ENCODE results near the gene KCTD16. TPM values are rescaled to one million over a fixed set of nuclear protein-coding genes. Genes with fewer than 3 reads are reported as not detected.

Gene KCTD16
- total and polyA plus RNA-seq, 4 donors, result 0.13 to 3.3 (median 2.7) TPM; not detected in 1

DNA sequence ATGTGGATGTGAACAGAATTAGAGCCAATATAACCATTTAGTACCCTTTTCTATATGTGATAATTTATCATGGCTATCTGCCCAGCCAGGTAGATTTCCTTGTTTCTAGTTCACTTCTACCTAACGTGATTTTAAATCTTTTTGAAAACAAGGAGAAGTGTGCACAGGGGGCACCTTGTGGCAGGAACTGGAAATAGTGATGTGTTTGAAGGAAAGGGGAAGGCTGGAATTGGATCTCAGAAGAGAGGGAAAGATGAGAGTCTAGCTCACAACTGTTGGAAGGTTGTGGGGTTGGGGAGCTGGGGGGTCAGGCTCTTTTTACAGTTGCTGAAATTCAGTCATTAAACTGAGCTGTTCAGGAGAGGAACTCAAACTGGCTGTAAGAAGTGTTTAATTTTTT, 219.5 kb downstream of the KCTD16 start:
- H3K36me3 ChIP-seq (ENCODE audit: control insufficient read depth in 1 of 2, insufficient read depth in 2 of 2, low read length in 1 of 2), result no peaks in the 10 kb centered on the region
- intact Hi-C loops (cut with DNase I), result no loop called here
- ATAC-seq (ENCODE audit: low FRiP score), result no peak
- no peaks in the 10 kb centered on the region for H3K9me3 ChIP-seq (ENCODE audit: control insufficient read depth, low read length)
- no peak for DNase-seq
- no peak overlapping the region for H3K27ac ChIP-seq (ENCODE audit: low read depth in 1 of 2, low read length in 2 of 2)
- H3K4me3 ChIP-seq (ENCODE audit: low read length in 2 of 2), result no peak overlapping the region
- no peaks in the 10 kb centered on the region for H3K27me3 ChIP-seq (ENCODE audit: control insufficient read depth in 1 of 2, insufficient read depth in 2 of 2, low read length in 1 of 2)
- WGBS, 2 donors, result 0 to 4% methylated on average over 1 of the region's 1 CpG
- H3K4me1 ChIP-seq (ENCODE audit: control insufficient read depth in 1 of 2, insufficient read depth in 2 of 2, low read length in 2 of 2), result no peaks in the 10 kb centered on the region

DNA sequence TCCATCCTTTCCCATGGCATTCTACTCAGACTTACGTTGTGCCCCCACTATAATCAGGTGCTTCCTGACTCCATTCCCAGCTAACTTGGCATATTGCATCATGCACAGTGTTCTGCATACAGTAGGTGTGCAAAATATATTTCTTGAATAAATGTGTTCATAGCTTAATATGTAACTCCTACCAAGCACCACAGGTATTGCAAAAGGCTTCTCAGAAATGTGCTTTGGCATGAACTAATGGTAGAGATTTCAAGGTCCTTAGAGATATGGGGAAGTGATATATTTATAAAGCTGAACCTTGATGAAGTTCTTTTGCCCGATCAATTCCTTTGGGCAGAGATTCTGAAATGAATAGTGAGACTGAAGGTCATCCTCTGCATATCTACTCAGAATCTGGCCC, 220.4 kb downstream of the KCTD16 start:
- DNase-seq (no peak), ATAC-seq (ENCODE audit: low FRiP score) (no peak)
- Histone ChIP-seq H3K27me3 (ENCODE audit: control insufficient read depth in 1 of 2, insufficient read depth in 2 of 2, low read length in 1 of 2) (no peaks in the 10 kb centered on the region), H3K9me3 (ENCODE audit: control insufficient read depth, low read length) (no peaks in the 10 kb centered on the region), H3K4me1 (ENCODE audit: control insufficient read depth in 1 of 2, insufficient read depth in 2 of 2, low read length in 2 of 2) (no peaks in the 10 kb centered on the region), H3K36me3 (ENCODE audit: control insufficient read depth in 1 of 2, insufficient read depth in 2 of 2, low read length in 1 of 2) (no peaks in the 10 kb centered on the region), H3K27ac (ENCODE audit: low read depth in 1 of 2, low read length in 2 of 2) (no peak overlapping the region), H3K4me3 (ENCODE audit: low read length in 2 of 2) (no peak overlapping the region)
- WGBS, 2 donors, result 92% methylated on average over 2 of the region's 2 CpGs
- intact Hi-C loops (cut with DNase I), result no loop called here

- Histone ChIP-seq H3K9me3 (ENCODE audit: control insufficient read depth, low read length) (no peaks in the 10 kb centered on the region), H3K27ac (ENCODE audit: low read depth in 1 of 2, low read length in 2 of 2) (no peak overlapping the region), H3K4me3 (ENCODE audit: low read length in 2 of 2) (no peak overlapping the region), H3K4me1 (ENCODE audit: control insufficient read depth in 1 of 2, insufficient read depth in 2 of 2, low read length in 2 of 2) (no peaks in the 10 kb centered on the region), H3K27me3 (ENCODE audit: control insufficient read depth in 1 of 2, insufficient read depth in 2 of 2, low read length in 1 of 2) (no peaks in the 10 kb centered on the region), H3K36me3 (ENCODE audit: control insufficient read depth in 1 of 2, insufficient read depth in 2 of 2, low read length in 1 of 2) (no peaks in the 10 kb centered on the region)
- ATAC-seq (ENCODE audit: low FRiP score), result no peak
- intact Hi-C loops (cut with DNase I), result no loop called here
- 77 to 83% methylated on average over 4 of the region's 4 CpGs for WGBS, 2 donors
- no peak for DNase-seq
These were observed 223.2 kb downstream of the KCTD16 start for GRCh38 chr5:144393641-144394435.

GRCh38 chr5:144395704-144396103, 225.0 kb downstream of the KCTD16 start:
- 13 to 26% methylated on average over 1 of the region's 1 CpG for WGBS, 2 donors
- DNase-seq, result no peak
- H3K36me3 ChIP-seq (ENCODE audit: control insufficient read depth in 1 of 2, insufficient read depth in 2 of 2, low read length in 1 of 2), result no peaks in the 10 kb centered on the region

DNA sequence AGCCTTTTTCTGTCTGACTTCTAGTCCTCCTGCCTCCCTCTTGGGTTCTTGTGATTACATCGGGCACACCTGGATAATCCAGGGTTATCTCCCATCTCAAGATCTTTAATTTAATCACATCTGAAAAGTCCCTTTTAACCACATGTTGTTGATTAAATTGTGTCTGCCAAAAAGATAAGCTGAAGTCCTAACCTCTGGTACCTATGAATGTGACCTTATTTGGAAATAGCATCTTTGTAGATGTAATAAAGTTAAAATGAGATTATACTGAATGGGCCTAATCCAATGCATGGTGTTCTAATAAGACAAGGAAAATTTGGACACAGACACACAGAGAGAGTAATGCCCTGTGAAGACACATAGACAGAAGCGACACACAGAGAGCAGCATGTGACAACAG, 232.4 kb downstream of the KCTD16 start:
- intact Hi-C loops (cut with DNase I), result no loop called here
- H3K4me3 ChIP-seq (ENCODE audit: low read length in 2 of 2), result no peak overlapping the region
- no peaks in the 10 kb centered on the region for H3K4me1 ChIP-seq (ENCODE audit: control insufficient read depth in 1 of 2, insufficient read depth in 2 of 2, low read length in 2 of 2)
- DNase-seq (no peak), ATAC-seq (ENCODE audit: low FRiP score) (no peak)
- no peaks in the 10 kb centered on the region for H3K36me3 ChIP-seq (ENCODE audit: control insufficient read depth in 1 of 2, insufficient read depth in 2 of 2, low read length in 1 of 2)
- H3K27me3 ChIP-seq (ENCODE audit: control insufficient read depth in 1 of 2, insufficient read depth in 2 of 2, low read length in 1 of 2), result no peaks in the 10 kb centered on the region
- H3K9me3 ChIP-seq (ENCODE audit: control insufficient read depth, low read length), result no peaks in the 10 kb centered on the region
- H3K27ac ChIP-seq (ENCODE audit: low read depth in 1 of 2, low read length in 2 of 2), result no peak overlapping the region
- WGBS, 2 donors, result 95 to 98% methylated on average over 2 of the region's 2 CpGs

More at GRCh38 chr5:144395704-144396103, 225.0 kb downstream of the KCTD16 start:
- Histone ChIP-seq H3K9me3 (ENCODE audit: control insufficient read depth, low read length) (no peaks in the 10 kb centered on the region), H3K27ac (ENCODE audit: low read depth in 1 of 2, low read length in 2 of 2) (no peak overlapping the region), H3K27me3 (ENCODE audit: control insufficient read depth in 1 of 2, insufficient read depth in 2 of 2, low read length in 1 of 2) (no peaks in the 10 kb centered on the region), H3K4me3 (ENCODE audit: low read length in 2 of 2) (no peak overlapping the region), H3K4me1 (ENCODE audit: control insufficient read depth in 1 of 2, insufficient read depth in 2 of 2, low read length in 2 of 2) (no peaks in the 10 kb centered on the region)
- no peak for ATAC-seq (ENCODE audit: low FRiP score)
- intact Hi-C loops (cut with DNase I), result no loop called here

GRCh38 chr5:144403817-144404420, 233.2 kb downstream of the KCTD16 start:
- 86 to 88% methylated on average over 4 of the region's 4 CpGs for WGBS, 2 donors

DNA sequence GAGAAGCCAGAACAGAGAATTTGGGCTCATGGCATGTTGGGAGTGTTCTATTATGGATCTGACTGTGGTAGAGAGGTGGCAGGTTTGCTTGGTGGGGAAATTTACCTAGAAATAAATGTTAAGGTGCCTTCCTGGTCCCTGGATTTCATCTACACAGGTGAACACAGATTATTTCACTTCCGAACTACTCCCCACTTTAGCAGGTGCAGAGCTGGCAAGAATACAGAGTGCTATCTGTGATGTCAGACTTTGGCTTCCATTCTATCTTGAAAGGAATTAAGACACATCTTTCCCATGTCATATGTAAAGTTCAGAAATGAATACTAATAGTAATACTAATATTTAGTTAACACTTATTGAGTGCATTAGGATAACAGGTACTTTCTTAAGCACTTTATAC, 234.0 kb downstream of the KCTD16 start:
- Histone ChIP-seq H3K27me3 (ENCODE audit: control insufficient read depth in 1 of 2, insufficient read depth in 2 of 2, low read length in 1 of 2) (no peaks in the 10 kb centered on the region), H3K36me3 (ENCODE audit: control insufficient read depth in 1 of 2, insufficient read depth in 2 of 2, low read length in 1 of 2) (no peaks in the 10 kb centered on the region), H3K27ac (ENCODE audit: low read depth in 1 of 2, low read length in 2 of 2) (no peak overlapping the region), H3K4me1 (ENCODE audit: control insufficient read depth in 1 of 2, insufficient read depth in 2 of 2, low read length in 2 of 2) (no peaks in the 10 kb centered on the region), H3K9me3 (ENCODE audit: control insufficient read depth, low read length) (no peaks in the 10 kb centered on the region), H3K4me3 (ENCODE audit: low read length in 2 of 2) (no peak overlapping the region)
- ATAC-seq (ENCODE audit: low FRiP score) (no peak), DNase-seq (no peak)
- WGBS, 2 donors, result 83 to 85% methylated on average over 1 of the region's 1 CpG
- intact Hi-C loops (cut with DNase I), result no loop called here

More at GRCh38 chr5:144403817-144404420, 233.2 kb downstream of the KCTD16 start:
- no peaks in the 10 kb centered on the region for H3K9me3 ChIP-seq (ENCODE audit: control insufficient read depth, low read length)
- no peaks in the 10 kb centered on the region for H3K36me3 ChIP-seq (ENCODE audit: control insufficient read depth in 1 of 2, insufficient read depth in 2 of 2, low read length in 1 of 2)
- no peaks in the 10 kb centered on the region for H3K27me3 ChIP-seq (ENCODE audit: control insufficient read depth in 1 of 2, insufficient read depth in 2 of 2, low read length in 1 of 2)
- intact Hi-C loops (cut with DNase I), result no loop called here
- no peaks in the 10 kb centered on the region for H3K4me1 ChIP-seq (ENCODE audit: control insufficient read depth in 1 of 2, insufficient read depth in 2 of 2, low read length in 2 of 2)
- ATAC-seq (ENCODE audit: low FRiP score) (no peak), DNase-seq (no peak)
- H3K27ac ChIP-seq (ENCODE audit: low read depth in 1 of 2, low read length in 2 of 2), result no peak overlapping the region
- no peak overlapping the region for H3K4me3 ChIP-seq (ENCODE audit: low read length in 2 of 2)

DNA sequence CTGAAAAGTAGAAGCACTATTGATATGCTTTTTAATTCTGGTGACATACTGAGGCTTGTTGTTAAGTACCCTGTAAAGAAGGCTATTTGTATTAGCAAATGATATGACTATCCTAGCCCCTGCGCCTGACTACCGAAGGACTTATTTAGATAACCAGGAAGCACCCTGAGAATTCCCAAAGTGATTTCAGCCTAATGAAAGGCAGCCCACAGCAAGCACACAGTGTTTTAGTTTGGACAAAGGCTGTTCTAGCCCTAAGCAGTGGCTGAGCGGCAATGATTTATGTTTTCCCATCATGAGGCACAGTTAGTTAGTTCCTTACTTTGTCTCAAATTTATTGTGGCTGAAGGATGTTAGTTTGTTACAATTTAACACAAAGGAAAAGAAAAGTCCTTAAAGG, 235.3 kb downstream of the KCTD16 start:
- Histone ChIP-seq H3K27ac (ENCODE audit: low read depth in 1 of 2, low read length in 2 of 2) (no peak overlapping the region), H3K36me3 (ENCODE audit: control insufficient read depth in 1 of 2, insufficient read depth in 2 of 2, low read length in 1 of 2) (no peaks in the 10 kb centered on the region), H3K27me3 (ENCODE audit: control insufficient read depth in 1 of 2, insufficient read depth in 2 of 2, low read length in 1 of 2) (peaks cover 0 to 2% of the 10 kb centered on the region in 2 donors), H3K4me3 (ENCODE audit: low read length in 2 of 2) (no peak overlapping the region), H3K4me1 (ENCODE audit: control insufficient read depth in 1 of 2, insufficient read depth in 2 of 2, low read length in 2 of 2) (no peaks in the 10 kb centered on the region), H3K9me3 (ENCODE audit: control insufficient read depth, low read length) (no peaks in the 10 kb centered on the region)
- no peak for ATAC-seq (ENCODE audit: low FRiP score)
- no peak for DNase-seq
- intact Hi-C loops (cut with DNase I), result no loop called here
- WGBS, 2 donors, result 41 to 62% methylated on average over 3 of the region's 3 CpGs

- Histone ChIP-seq H3K27ac (ENCODE audit: low read depth in 1 of 2, low read length in 2 of 2) (no peak overlapping the region), H3K9me3 (ENCODE audit: control insufficient read depth, low read length) (no peaks in the 10 kb centered on the region), H3K27me3 (ENCODE audit: control insufficient read depth in 1 of 2, insufficient read depth in 2 of 2, low read length in 1 of 2) (peaks cover 0 to 2% of the 10 kb centered on the region in 2 donors), H3K4me3 (ENCODE audit: low read length in 2 of 2) (no peak overlapping the region), H3K4me1 (ENCODE audit: control insufficient read depth in 1 of 2, insufficient read depth in 2 of 2, low read length in 2 of 2) (no peaks in the 10 kb centered on the region), H3K36me3 (ENCODE audit: control insufficient read depth in 1 of 2, insufficient read depth in 2 of 2, low read length in 1 of 2) (no peaks in the 10 kb centered on the region)
- no peak for DNase-seq
- WGBS, 2 donors, result 81 to 86% methylated on average over 7 of the region's 7 CpGs
- no peak for ATAC-seq (ENCODE audit: low FRiP score)
- intact Hi-C loops (cut with DNase I), result no loop called here
These were observed 235.8 kb downstream of the KCTD16 start for GRCh38 chr5:144406442-144406841.
